GM18858 (cell line): ENCODE results near the gene ECSCR.
"Not testable (repeated sequence)": the region's sequence is repeated elsewhere in the genome, so short reads cannot be mapped to it uniquely, and the experiment has no call there.

Experiments used
- ATAC-seq: cut with Tn5 transposase; IDR thresholded peaks from one replicate; pipeline ENCODE4 v1.9.1; 2021; ENCODE audit not compliant: unreplicated experiment

The ECSCR gene

GRCh38 chr5:139414581-139415130 lies 47.9 kb downstream of the ECSCR start:
- no peak for ATAC-seq

GRCh38 chr5:139413963-139414362 lies 48.6 kb downstream of the ECSCR start:
- no peak for ATAC-seq

GRCh38 chr5:139413153-139413552 lies 49.4 kb downstream of the ECSCR start:
- ATAC-seq: no peak

GRCh38 chr5:139410993-139411828 lies 51.3 kb downstream of the ECSCR start:
- no peak for ATAC-seq

- no peak for ATAC-seq
Observed at GRCh38 chr5:139410121-139410992, 52.2 kb downstream of the ECSCR start.

- ATAC-seq: not testable (repeated sequence)
Observed at GRCh38 chr5:139409116-139409515, 53.4 kb downstream of the ECSCR start.

- ATAC-seq: no peak
Observed at GRCh38 chr5:139408191-139408590, 54.4 kb downstream of the ECSCR start.

- ATAC-seq: no peak
Observed at GRCh38 chr5:139407517-139407916, 55.0 kb downstream of the ECSCR start.

GRCh38 chr5:139406963-139407362 lies 55.6 kb downstream of the ECSCR start:
- no peak for ATAC-seq

- no peak for ATAC-seq
Observed at GRCh38 chr5:139404484-139404840, 58.1 kb downstream of the ECSCR start.

- ATAC-seq: peak; percentile 59
Observed at GRCh38 chr5:139403787-139404483, 58.6 kb downstream of the ECSCR start, which contains the start of gene SPATA24. Gene SPATA24, minus strand, starts transcription at chr5:139404089. Its CDS starts 29 bp downstream, at chr5:139404060.

GRCh38 chr5:139403418-139403786 lies 59.1 kb downstream of the ECSCR start:
- no peak for ATAC-seq

- no peak for ATAC-seq
Observed at GRCh38 chr5:139402561-139403158, 59.9 kb downstream of the ECSCR start.

GRCh38 chr5:139401546-139401945 lies 61.0 kb downstream of the ECSCR start:
- ATAC-seq: no peak

- peak; percentile 32 for ATAC-seq
Observed at GRCh38 chr5:139399501-139400121, 62.9 kb downstream of the ECSCR start.
